BLaER1 (cell line): Measurements from ENCODE around the gene GET4.

Source experiments
- H3K27ac ChIP-seq: shearing (Covaris generic); formaldehyde crosslinking; 2 replicates; pipeline ENCODE4 v1.8.1; 2022
- H3K27me3 ChIP-seq: shearing (Covaris generic); formaldehyde crosslinking; 2 replicates; pipeline ENCODE4 v1.8.1; 2022
- H3K36me3 ChIP-seq: shearing (Covaris generic); formaldehyde crosslinking; 2 replicates; pipeline ENCODE4 v1.8.1; 2022
- H3K4me1 ChIP-seq: shearing (Covaris generic); formaldehyde crosslinking; 2 replicates; pipeline ENCODE4 v1.8.1; 2022
- H3K4me2 ChIP-seq: shearing (Covaris generic); formaldehyde crosslinking; 2 replicates; pipeline ENCODE4 v1.8.1; 2022
- H3K4me3 ChIP-seq: shearing (Covaris generic); formaldehyde crosslinking; 2 replicates; pipeline ENCODE4 v1.8.1; 2022
- H3K9ac ChIP-seq: shearing (Covaris generic); formaldehyde crosslinking; 2 replicates; pipeline ENCODE4 v1.8.1; 2022
- H3K9me3 ChIP-seq: shearing (Covaris generic); formaldehyde crosslinking; 2 replicates; pipeline ENCODE4 v1.8.1; 2022
- H4K20me1 ChIP-seq: shearing (Covaris generic); formaldehyde crosslinking; 2 replicates; pipeline ENCODE4 v1.8.1; 2022
- Cebpa-rat ChIP-seq: shearing (Covaris generic); IDR thresholded peaks from 2 replicates; pipeline ENCODE4 v1.8.1; 2022

The GET4 gene

GRCh38 chr7:890868-891267, 14.5 kb downstream of the GET4 start:
- Histone ChIP-seq H3K27me3 (no peaks in the 10 kb centered on the region), H3K4me2 (no peak overlapping the region), H3K4me1 (peaks cover 32% of the 10 kb centered on the region), H3K4me3 (no peak overlapping the region), H3K36me3 (peaks cover 94% of the 10 kb centered on the region), H3K9ac (no peak overlapping the region), H3K9me3 (no peaks in the 10 kb centered on the region), H3K27ac (no peak overlapping the region), H4K20me1 (peaks cover 96% of the 10 kb centered on the region)
- no peak for TF ChIP-seq Cebpa-rat

GRCh38 chr7:891291-891690, 14.9 kb downstream of the GET4 start:
- no peak for TF ChIP-seq Cebpa-rat
- no peak overlapping the region for H3K9ac ChIP-seq
- H3K27me3 ChIP-seq = no peaks in the 10 kb centered on the region
- peaks cover 96% of the 10 kb centered on the region for H4K20me1 ChIP-seq
- no peak overlapping the region for H3K4me2 ChIP-seq
- H3K4me1 ChIP-seq = peaks cover 28% of the 10 kb centered on the region
- peaks cover 94% of the 10 kb centered on the region for H3K36me3 ChIP-seq
- H3K27ac ChIP-seq = no peak overlapping the region
- H3K4me3 ChIP-seq = no peak overlapping the region
- H3K9me3 ChIP-seq = no peaks in the 10 kb centered on the region

- no peak for TF ChIP-seq Cebpa-rat
- Histone ChIP-seq H3K4me2 (no peak overlapping the region), H3K9ac (no peak overlapping the region), H4K20me1 (peaks cover 96% of the 10 kb centered on the region), H3K4me1 (peaks cover 23% of the 10 kb centered on the region), H3K4me3 (no peak overlapping the region), H3K27me3 (no peaks in the 10 kb centered on the region), H3K9me3 (no peaks in the 10 kb centered on the region), H3K36me3 (peaks cover 94% of the 10 kb centered on the region), H3K27ac (no peak overlapping the region)
These were observed 15.5 kb downstream of the GET4 start for GRCh38 chr7:891805-892204.

GRCh38 chr7:892648-893593, 16.6 kb downstream of the GET4 start:
- Histone ChIP-seq H3K4me2 (no peak overlapping the region), H3K9ac (no peak overlapping the region), H3K4me3 (no peak overlapping the region), H3K27me3 (no peaks in the 10 kb centered on the region), H4K20me1 (peaks cover 92% of the 10 kb centered on the region), H3K27ac (no peak overlapping the region), H3K4me1 (peaks cover 12% of the 10 kb centered on the region), H3K9me3 (no peaks in the 10 kb centered on the region), H3K36me3 (peaks cover 94% of the 10 kb centered on the region)
- TF ChIP-seq Cebpa-rat = no peak

GRCh38 chr7:893686-894085, 17.3 kb downstream of the GET4 start:
- Histone ChIP-seq H3K36me3 (peaks cover 94% of the 10 kb centered on the region), H3K9me3 (no peaks in the 10 kb centered on the region), H3K4me3 (no peak overlapping the region), H3K4me2 (no peak overlapping the region), H3K4me1 (peaks cover 4% of the 10 kb centered on the region; the same call in 1 of the 2 replicates), H4K20me1 (peaks cover 92% of the 10 kb centered on the region), H3K27ac (no peak overlapping the region), H3K27me3 (no peaks in the 10 kb centered on the region), H3K9ac (no peak overlapping the region)
- TF ChIP-seq Cebpa-rat = no peak

GRCh38 chr7:894164-894867, 18.0 kb downstream of the GET4 start:
- H3K4me3 ChIP-seq = no peak overlapping the region
- peaks cover 92% of the 10 kb centered on the region for H4K20me1 ChIP-seq
- no peaks in the 10 kb centered on the region for H3K27me3 ChIP-seq
- no peak overlapping the region for H3K27ac ChIP-seq
- H3K36me3 ChIP-seq = peaks cover 94% of the 10 kb centered on the region
- no peaks in the 10 kb centered on the region for H3K4me1 ChIP-seq
- no peak overlapping the region for H3K4me2 ChIP-seq
- no peaks in the 10 kb centered on the region for H3K9me3 ChIP-seq
- no peak overlapping the region for H3K9ac ChIP-seq
- no peak for TF ChIP-seq Cebpa-rat

- Histone ChIP-seq H3K4me3 (no peak overlapping the region), H3K9ac (no peak overlapping the region), H3K4me1 (no peaks in the 10 kb centered on the region), H3K36me3 (peaks cover 98% of the 10 kb centered on the region), H3K4me2 (no peak overlapping the region), H3K9me3 (no peaks in the 10 kb centered on the region), H3K27ac (no peak overlapping the region), H3K27me3 (no peaks in the 10 kb centered on the region), H4K20me1 (peaks cover 96% of the 10 kb centered on the region)
- no peak for TF ChIP-seq Cebpa-rat
These were observed 18.6 kb downstream of the GET4 start for GRCh38 chr7:894927-895450.

- no peaks in the 10 kb centered on the region for H3K27me3 ChIP-seq
- peaks cover 96% of the 10 kb centered on the region for H4K20me1 ChIP-seq
- no peak overlapping the region for H3K4me3 ChIP-seq
- peaks cover under 1% of the 10 kb centered on the region for H3K4me1 ChIP-seq
- no peaks in the 10 kb centered on the region for H3K9me3 ChIP-seq
- TF ChIP-seq Cebpa-rat = no peak
- no peak overlapping the region for H3K27ac ChIP-seq
- H3K9ac ChIP-seq = no peak overlapping the region
- H3K36me3 ChIP-seq = peaks cover 100% of the 10 kb centered on the region
- H3K4me2 ChIP-seq = no peak overlapping the region
These were observed 19.2 kb downstream of the GET4 start for GRCh38 chr7:895451-896052.

- peaks cover 9% of the 10 kb centered on the region for H3K4me1 ChIP-seq
- peaks cover 97% of the 10 kb centered on the region for H3K36me3 ChIP-seq
- H4K20me1 ChIP-seq = peaks cover 95% of the 10 kb centered on the region
These were observed 20.2 kb downstream of the GET4 start for GRCh38 chr7:896346-897075.

More at GRCh38 chr7:896346-897075, 20.2 kb downstream of the GET4 start:
- Histone ChIP-seq H3K27me3 (no peaks in the 10 kb centered on the region), H3K27ac (no peak overlapping the region), H3K4me2 (no peak overlapping the region), H3K9ac (no peak overlapping the region), H3K4me3 (no peak overlapping the region), H3K9me3 (no peaks in the 10 kb centered on the region)
- no peak for TF ChIP-seq Cebpa-rat
